Stimulated activated naive B cell treated with anti-CD40 and anti-IgM and Interleukin-4, amounts not matched to agents 10 μg/mL and 1 μg/mL and 100 μg/mL, for 72 hours (primary cell): ENCODE results near the gene STAT5A.
"Not testable (repeated sequence)": the region's sequence is repeated elsewhere in the genome, so short reads cannot be mapped to it uniquely, and the experiment has no call there.

Experiments used
- ATAC-seq, 2 donors: fragments of 150-1000 bp; cut with Tn5 transposase; replicated peaks; 2 replicates each; pipeline ENCODE4 v1.10.0; 2021; ENCODE audit warnings: moderate library complexity in 1 of 2
- DNase-seq: peaks from one replicate; pipeline ENCODE4 v3.0.0; 2021
- H3K27ac Mint-ChIP-seq: one replicate; pipeline ENCODE4 v1.8.0; 2022; ENCODE audit warnings: mild to moderate bottlenecking, mixed read lengths
- H3K27me3 Mint-ChIP-seq, 2 donors: one replicate each; pipeline ENCODE4 v1.8.0; 2022; ENCODE audit warnings: mixed read lengths in 2 of 2
- H3K36me3 Mint-ChIP-seq, 2 donors: one replicate each; pipeline ENCODE4 v1.8.0; 2022; ENCODE audit warnings: mixed read lengths in 2 of 2, mild to moderate bottlenecking in 1 of 2
- H3K4me1 Mint-ChIP-seq, 2 donors: one replicate each; pipeline ENCODE4 v1.8.0; 2022; ENCODE audit warnings: mixed read lengths in 2 of 2, mild to moderate bottlenecking in 1 of 2
- H3K4me3 Mint-ChIP-seq, 2 donors: one replicate each; pipeline ENCODE4 v1.8.0; 2022; ENCODE audit warnings: mild to moderate bottlenecking in 2 of 2, mixed read lengths in 2 of 2, moderate library complexity in 1 of 2
- H3K9me3 Mint-ChIP-seq, 2 donors: one replicate each; pipeline ENCODE4 v1.8.0; 2022; ENCODE audit warnings: mixed read lengths in 2 of 2, mild to moderate bottlenecking in 1 of 2

The STAT5A gene

DNA sequence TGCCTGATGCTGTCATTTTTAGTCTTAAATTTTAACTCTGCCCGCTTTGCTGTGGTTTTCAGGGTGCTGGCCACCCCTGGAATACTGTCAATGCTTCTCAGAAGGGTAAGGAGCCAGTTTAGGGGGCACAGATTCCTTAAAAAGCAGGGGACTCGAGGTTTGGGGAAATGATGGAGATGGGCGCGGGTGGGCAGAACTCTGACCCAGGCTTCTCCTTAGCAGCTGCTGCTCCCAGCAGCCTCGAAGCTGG is 23.7 kb downstream of the STAT5A start:
- Mint-ChIP-seq H3K4me1 (peaks cover 64 to 88% of the 10 kb centered on the region in 2 donors), H3K9me3 (no peaks in the 10 kb centered on the region), H3K4me3 (peak overlapping the region; percentile 57 to 68), H3K36me3 (peaks cover 53 to 70% of the 10 kb centered on the region in 2 donors), H3K27ac (peak overlapping the region; percentile 92), H3K27me3 (no peaks in the 10 kb centered on the region)
- DNase-seq, result no peak
- peak in 1 of 2 donors; percentile 0 for ATAC-seq

DNA sequence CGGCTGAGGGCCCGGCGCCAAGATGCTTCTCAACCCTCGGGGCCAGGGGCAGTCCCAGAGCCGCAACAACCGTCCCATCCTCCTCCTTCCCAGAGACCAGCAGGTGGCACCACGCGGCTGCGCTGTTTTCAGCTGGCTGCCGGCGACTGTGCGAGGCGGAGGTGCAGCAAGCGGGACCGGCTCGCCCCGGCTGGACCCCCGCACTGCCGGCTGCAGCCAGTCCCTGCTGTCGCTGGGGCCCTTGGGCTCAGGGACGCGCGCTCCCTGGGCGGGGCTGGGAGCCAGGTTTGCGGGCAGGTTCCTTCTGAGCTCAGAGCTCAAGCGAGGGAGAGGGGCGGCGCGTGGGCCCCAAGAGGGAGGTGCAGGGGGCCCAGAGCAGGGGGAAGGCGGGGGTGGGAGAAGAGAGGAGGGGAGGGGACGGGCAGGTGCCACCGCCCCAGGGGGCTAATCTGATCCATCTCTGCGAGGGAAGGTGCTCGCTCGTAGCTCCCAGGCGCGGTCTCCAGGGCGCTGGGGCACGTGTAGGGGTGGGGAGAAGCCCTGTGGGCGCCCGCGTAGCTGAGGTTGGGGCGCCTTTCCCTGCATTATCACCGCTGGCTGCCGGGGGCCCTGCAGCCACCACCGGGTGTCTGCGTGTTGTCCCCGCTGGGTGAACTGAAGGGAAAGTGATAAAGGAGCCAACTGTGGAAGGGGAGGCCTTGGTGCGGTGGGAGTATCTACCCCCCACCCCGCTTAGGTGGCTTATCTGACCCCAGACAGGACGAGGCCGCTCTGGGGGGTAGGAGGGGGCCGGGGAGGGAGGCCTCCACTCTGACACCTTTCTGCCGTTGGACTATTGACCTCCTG is 24.2 kb downstream of the STAT5A start:
- no peaks in the 10 kb centered on the region for H3K27me3 Mint-ChIP-seq
- H3K9me3 Mint-ChIP-seq, result no peaks in the 10 kb centered on the region
- H3K4me1 Mint-ChIP-seq, result peaks cover 60 to 83% of the 10 kb centered on the region in 2 donors
- H3K4me3 Mint-ChIP-seq, result peak overlapping the region; percentile 57 to 68
- peaks cover 50 to 69% of the 10 kb centered on the region in 2 donors for H3K36me3 Mint-ChIP-seq
- H3K27ac Mint-ChIP-seq, result peak overlapping the region; percentile 92
- DNase-seq (peak; percentile 78), ATAC-seq (peak; percentile 71 to 75)

DNA sequence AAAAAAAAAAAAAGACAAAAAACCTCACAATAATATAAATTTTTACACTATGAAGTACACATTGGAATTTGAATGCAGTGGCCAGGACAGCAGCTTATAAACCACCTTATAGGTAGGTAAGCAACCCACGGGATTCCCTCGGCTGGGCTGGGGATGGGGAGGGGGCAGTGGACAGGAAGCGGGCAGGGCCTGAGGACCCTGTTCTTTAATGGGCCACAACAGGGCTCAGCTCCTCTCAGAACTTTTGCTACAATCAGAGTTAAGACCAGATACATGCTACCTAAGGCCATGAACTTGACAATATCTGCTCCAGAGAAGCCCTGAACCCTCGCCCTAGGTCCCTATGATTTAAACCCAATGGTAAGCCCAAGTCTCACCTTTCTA is 25.1 kb downstream of the STAT5A start:
- Mint-ChIP-seq H3K4me1 (peaks cover 56 to 75% of the 10 kb centered on the region in 2 donors), H3K4me3 (no peak overlapping the region), H3K27ac (peak overlapping the region; percentile 88), H3K27me3 (no peaks in the 10 kb centered on the region), H3K9me3 (no peaks in the 10 kb centered on the region), H3K36me3 (peaks cover 44 to 67% of the 10 kb centered on the region in 2 donors)
- ATAC-seq (no peak), DNase-seq (no peak)

DNA sequence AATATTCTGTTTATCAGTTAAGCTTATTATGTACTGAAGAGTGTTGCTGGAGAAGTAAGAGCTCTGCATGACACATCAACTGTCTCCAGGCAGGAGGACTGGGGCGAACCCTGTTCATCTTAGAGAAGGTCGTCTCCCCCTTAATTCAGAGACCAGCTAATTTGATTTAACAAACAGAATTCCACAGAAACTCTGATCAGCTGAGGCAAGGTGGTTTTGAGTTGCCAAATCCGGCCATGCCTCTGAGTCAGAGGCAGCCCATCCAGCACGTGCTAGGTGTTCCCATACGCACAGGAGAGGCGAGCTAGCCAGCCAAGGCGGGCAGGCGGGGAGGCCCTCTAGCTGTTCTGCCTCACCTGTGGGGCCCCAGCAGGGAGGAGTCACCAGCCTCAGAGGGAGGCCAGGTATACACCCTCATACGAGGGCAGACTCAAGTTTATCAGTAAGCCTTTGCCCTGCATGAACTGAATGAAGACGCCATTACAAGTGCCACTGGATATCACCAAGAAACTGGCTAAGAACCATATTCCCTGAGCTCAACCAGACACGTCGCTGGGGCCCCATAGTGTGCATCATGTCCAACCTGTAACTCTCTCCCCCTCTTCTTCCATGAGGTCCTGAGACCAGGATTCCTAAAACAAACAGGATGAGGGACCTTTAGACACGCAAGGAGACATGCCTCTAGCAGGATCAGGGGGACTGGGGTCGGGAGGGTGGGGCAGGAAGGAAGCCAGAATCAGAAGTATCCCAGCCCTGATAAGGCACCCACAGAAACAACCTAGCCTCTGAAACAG is 25.7 kb downstream of the STAT5A start:
- Mint-ChIP-seq H3K27ac (peak overlapping the region; percentile 88), H3K9me3 (no peaks in the 10 kb centered on the region), H3K4me1 (peaks cover 53 to 70% of the 10 kb centered on the region in 2 donors), H3K27me3 (no peaks in the 10 kb centered on the region), H3K36me3 (peaks cover 45 to 66% of the 10 kb centered on the region in 2 donors), H3K4me3 (no peak overlapping the region)
- DNase-seq (no peak), ATAC-seq (no peak)

DNA sequence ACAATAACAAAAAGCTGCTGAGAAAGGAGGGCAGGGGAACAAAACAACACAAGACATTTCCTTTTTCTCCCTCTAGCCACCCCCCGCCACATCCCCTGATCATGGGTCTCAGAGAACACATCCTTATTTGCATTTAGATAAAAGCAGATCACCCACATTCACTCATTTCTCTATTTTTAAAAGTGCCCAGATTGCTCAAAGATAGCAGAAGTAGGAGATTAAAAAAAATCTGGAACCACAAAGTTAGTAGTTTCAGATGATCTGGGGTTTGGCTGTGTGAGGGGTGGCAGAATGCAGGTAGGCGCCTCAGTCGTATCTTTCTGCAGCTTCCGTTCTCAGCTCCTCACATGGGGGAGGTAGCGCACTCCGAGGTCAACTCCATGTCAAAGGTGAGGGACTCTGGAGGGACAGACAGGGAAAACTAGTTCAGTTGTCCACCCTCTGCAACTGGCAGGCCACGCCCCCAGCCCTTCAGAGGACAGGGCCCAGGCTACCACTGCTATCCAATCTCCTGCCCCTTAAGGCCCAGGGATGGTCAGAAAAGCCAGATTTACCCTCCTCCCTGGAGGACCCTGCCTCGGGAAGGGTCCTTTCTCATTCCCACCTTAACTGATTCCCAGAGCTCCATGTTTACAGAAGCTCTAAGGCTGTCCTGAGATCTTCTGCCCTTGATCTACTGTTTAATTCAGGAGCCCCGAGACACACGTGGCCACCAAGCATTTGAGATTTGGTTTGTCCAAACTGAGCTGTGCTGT is 27.3 kb downstream of the STAT5A start:
- Mint-ChIP-seq H3K27me3 (no peaks in the 10 kb centered on the region), H3K4me3 (peak overlapping the region; percentile 20 to 56), H3K27ac (peak overlapping the region; percentile 74), H3K9me3 (no peaks in the 10 kb centered on the region), H3K36me3 (peaks cover 43 to 64% of the 10 kb centered on the region in 2 donors), H3K4me1 (peaks cover 48 to 66% of the 10 kb centered on the region in 2 donors)
- peak; percentile 46 to 59 for ATAC-seq
- no peak for DNase-seq

DNA sequence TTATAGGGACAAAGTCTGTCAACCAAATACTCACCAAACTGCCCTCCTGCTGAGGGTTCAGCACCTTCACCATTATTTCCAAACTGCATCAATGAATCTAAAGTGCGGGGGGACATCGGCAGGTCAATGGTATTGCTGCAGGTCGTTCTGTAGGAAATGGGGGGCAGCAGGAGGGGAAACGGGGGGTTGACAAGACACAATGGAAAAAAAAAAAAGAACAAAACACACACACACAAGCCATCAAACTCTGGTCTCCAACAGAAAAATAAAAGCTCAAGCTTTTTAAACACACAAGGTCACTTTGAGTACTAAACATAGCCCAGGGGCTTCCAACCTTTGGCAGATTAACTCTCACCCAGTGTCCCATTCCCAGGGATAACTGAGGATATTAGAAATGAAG is 28.5 kb downstream of the STAT5A start:
- Mint-ChIP-seq H3K9me3 (no peaks in the 10 kb centered on the region), H3K4me3 (no peak overlapping the region), H3K27ac (peak overlapping the region; percentile 47), H3K27me3 (no peaks in the 10 kb centered on the region), H3K4me1 (peaks cover 44 to 63% of the 10 kb centered on the region in 2 donors), H3K36me3 (peaks cover 38 to 61% of the 10 kb centered on the region in 2 donors)
- ATAC-seq (no peak), DNase-seq (no peak)

DNA sequence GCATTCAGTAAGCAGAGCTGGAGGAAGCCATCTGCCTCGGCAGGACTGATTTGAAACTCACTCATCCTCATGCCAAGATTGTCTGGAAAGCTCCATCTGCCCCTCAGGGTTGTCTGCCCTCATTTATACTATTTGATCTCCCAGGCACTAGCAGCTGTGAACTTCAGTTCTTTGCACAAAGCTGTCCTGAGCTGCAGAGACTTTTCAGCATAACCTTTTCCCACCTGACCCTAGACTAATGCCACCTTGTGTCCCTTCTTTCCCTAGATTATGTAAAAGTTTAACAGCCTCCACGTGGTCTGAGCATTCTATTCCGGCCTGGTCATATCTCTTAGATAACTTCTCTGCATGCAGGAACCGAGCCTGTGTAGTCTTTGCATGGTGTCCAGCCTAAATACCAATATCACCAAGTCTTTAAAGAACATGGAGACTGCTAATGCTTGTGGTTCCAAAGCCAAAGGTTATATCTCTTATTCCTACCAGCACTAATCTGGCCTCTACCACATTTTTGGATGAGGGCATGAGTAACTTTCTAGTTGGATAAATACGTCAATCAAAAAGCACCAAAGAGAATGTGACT is 29.1 kb downstream of the STAT5A start:
- Mint-ChIP-seq H3K9me3 (no peaks in the 10 kb centered on the region), H3K27ac (no peak overlapping the region), H3K4me1 (peaks cover 41 to 63% of the 10 kb centered on the region in 2 donors), H3K36me3 (peaks cover 42 to 63% of the 10 kb centered on the region in 2 donors), H3K4me3 (no peak overlapping the region), H3K27me3 (no peaks in the 10 kb centered on the region)
- ATAC-seq, result no peak
- DNase-seq, result no peak

DNA sequence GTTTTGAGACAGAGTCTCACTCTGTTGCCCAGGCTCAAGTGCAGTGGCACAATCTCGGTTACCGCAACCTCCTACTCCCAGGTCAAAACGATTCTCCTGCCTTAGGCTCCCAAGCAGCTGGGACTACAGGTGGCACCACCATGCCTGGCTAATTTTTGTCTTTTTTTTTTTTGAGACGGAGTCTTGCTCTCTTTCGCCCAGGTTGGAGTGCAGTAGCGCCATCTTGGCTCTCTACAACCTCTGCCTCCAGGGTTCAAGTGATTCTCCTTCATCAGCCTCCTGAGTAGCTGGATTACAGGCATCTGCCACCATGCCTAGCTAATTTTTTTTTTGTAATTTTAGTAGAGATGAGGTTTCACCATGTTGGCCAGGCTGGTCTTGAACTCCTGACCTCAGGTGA is 29.7 kb downstream of the STAT5A start:
- H3K4me3 Mint-ChIP-seq, H3K27ac Mint-ChIP-seq, DNase-seq, H3K27me3 Mint-ChIP-seq, H3K9me3 Mint-ChIP-seq, ATAC-seq: not testable (repeated sequence)
- Mint-ChIP-seq H3K4me1 (peaks cover 45 to 63% of the 10 kb centered on the region in 2 donors), H3K36me3 (peaks cover 46 to 70% of the 10 kb centered on the region in 2 donors)

DNA sequence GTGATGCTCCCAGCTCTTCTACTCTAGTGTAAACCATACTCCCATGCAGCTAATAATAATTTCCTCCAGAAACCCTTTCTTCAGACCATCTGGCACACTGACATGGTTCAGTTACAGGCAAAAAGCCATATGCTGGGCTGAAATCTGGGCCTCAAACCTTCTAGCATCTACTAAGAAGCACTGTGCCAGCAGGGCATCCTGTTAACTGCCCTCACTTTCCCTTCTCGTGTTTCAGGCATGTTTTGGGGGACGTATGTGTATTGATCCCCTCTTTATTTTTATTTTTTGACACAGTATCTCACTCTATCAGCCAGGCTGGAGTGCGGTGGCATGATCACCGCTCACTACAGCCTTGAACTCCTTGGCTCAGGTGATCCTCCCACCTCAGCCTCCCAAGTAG is 33.3 kb downstream of the STAT5A start:
- no peaks in the 10 kb centered on the region for H3K9me3 Mint-ChIP-seq
- DNase-seq, result no peak
- no peak for ATAC-seq
- H3K36me3 Mint-ChIP-seq, result peaks cover 52 to 74% of the 10 kb centered on the region in 2 donors
- H3K27me3 Mint-ChIP-seq, result no peaks in the 10 kb centered on the region
- H3K4me1 Mint-ChIP-seq, result peaks cover 32 to 37% of the 10 kb centered on the region in 2 donors
- no peak overlapping the region for H3K4me3 Mint-ChIP-seq
- peak overlapping the region; percentile 9 for H3K27ac Mint-ChIP-seq

DNA sequence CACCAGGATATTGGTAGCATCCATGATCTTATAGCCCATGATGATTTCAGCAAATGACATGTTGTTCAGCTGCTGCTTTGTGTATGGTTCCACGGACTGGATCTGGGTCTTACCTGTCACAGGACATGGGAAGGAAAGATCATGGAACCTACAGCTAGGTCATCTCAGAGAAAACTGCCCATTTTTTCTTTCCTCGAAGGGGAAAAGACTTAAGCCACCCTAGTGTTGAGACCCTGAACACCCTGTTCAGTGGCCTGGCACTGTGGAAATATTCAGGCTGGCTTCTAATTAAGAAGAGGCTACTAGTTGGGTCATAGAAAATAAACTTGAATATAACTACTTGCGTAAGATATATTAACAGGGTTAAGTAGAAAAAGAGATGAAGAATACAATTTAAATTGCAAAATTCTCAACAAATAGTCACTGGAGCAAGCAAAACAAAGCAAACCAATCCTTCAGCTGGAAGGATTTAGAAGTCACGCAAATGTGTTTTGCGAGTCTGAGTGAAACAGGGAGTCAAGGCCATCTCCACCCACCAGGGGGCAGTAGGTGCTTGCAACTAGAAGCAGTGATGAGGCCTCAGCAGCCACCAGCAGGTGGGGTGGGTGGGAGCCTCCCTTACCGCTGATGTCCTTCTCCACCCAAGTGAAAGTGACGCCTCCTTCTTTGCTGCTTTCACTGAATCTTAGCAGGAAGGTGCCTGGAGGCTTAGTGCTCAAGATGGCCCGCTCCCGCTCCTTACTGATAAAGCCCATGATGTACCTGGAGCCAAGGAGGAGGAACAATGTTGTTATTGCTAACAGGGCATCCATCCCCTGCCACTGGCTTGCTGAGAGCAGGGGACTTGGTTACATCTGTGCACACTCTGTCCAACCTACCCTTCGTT is 34.3 kb downstream of the STAT5A start:
- Mint-ChIP-seq H3K36me3 (peaks cover 51 to 70% of the 10 kb centered on the region in 2 donors), H3K27ac (no peak overlapping the region), H3K4me3 (no peak overlapping the region), H3K9me3 (no peaks in the 10 kb centered on the region), H3K4me1 (peaks cover 27 to 37% of the 10 kb centered on the region in 2 donors), H3K27me3 (no peaks in the 10 kb centered on the region)
- ATAC-seq (peak; percentile 92 to 94), DNase-seq (peak; percentile 81)

DNA sequence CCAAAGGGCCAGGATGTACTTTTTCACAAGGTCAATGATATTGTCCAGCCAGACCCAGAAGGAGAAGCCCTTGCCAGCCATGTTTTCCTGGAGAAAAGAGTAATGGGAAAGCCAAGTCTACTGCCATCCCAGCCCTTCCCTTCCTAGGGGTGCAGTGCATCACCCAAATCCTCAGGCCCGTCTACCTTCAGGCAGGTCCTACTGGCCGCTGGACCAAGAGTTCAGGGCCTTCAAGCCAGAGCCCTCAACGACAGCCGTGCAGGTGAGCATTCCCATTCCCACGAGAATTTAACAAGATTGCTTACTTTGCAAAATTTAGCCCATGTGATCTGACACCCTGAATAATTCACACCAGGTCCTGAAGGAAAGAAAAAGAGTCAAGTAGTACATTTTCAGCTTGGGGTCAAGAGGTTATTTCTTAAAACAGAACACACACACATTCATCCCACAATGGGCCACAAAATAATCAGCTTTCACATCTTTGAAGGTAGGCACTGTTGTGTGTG is 35.0 kb downstream of the STAT5A start:
- H3K4me1 Mint-ChIP-seq, result peaks cover 27 to 37% of the 10 kb centered on the region in 2 donors

DNA sequence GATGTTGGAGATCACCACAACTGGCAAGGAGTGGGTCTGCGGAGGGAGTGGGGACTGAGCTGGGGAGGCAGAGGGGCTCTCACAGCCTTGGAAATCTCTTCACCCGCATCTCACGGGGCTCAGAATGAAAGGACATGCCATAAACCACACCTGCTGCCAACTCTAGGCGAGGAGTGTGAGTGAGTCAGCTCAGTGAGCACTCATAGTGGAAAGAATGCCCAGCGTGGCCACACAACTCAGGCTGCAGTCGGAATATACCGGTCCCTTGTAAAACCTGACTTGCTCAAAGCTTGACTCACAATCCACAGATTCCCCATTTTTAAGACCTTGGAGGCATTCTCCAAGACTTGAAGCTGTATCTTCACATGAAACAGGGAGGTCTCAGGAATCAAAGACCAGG is 36.7 kb downstream of the STAT5A start:
- Mint-ChIP-seq H3K9me3 (no peaks in the 10 kb centered on the region), H3K27me3 (no peaks in the 10 kb centered on the region), H3K4me1 (peaks cover 18 to 30% of the 10 kb centered on the region in 2 donors), H3K4me3 (no peak overlapping the region), H3K36me3 (peaks cover 43 to 66% of the 10 kb centered on the region in 2 donors), H3K27ac (no peak overlapping the region)
- DNase-seq (no peak), ATAC-seq (no peak)

More for the DNA sequence above, 35.0 kb downstream of the STAT5A start:
- Mint-ChIP-seq H3K9me3 (no peaks in the 10 kb centered on the region), H3K4me3 (no peak overlapping the region), H3K27ac (no peak overlapping the region), H3K27me3 (no peaks in the 10 kb centered on the region), H3K36me3 (peaks cover 51 to 66% of the 10 kb centered on the region in 2 donors)
- DNase-seq (no peak), ATAC-seq (no peak)
